HCT116 (cell line): Measurements from ENCODE around the gene DDX10. TPM values are rescaled to one million over a fixed set of nuclear protein-coding genes. Genes with fewer than 3 reads are reported as not detected.

ENCODE experiments used
- ATAC-seq: fragments of 200-7000 bp; cut with Tn5 transposase; 2 replicates; pipeline ENCODE4 v1.9.1; 2020; ENCODE audit warnings: mild to moderate bottlenecking, moderate library complexity
- BruUV-seq: library from RNA; stranded (reverse); fragments of 400-500 nt; replicated peaks from 2 replicates; lab custom pipeline; 2021; lab: Mats Ljungman, UMichigan
- CTCF ChIA-PET: fragments of 300-600 bp; sonication (Branson Sonifier 250); formaldehyde crosslinking; loops from one replicate; lab custom pipeline; 2021; ENCODE audit warnings: antibody characterized with exemption; lab: Charles Lee
- POLR2A ChIA-PET: fragments of 300-600, 350-600 bp; sonication (Branson Sonifier 250); formaldehyde crosslinking; loops from one replicate; lab custom pipeline; 2021; ENCODE audit warnings: antibody characterized with exemption; lab: Charles Lee
- RAD21 ChIA-PET, 2 experiments: fragments of 300-600 bp; sonication (Branson Sonifier 250); formaldehyde crosslinking; loops; one replicate each; lab custom pipeline; 2023; ENCODE audit warnings: low total read pairs in 2 of 2; ENCODE audit not compliant: uncharacterized antibody in 2 of 2, unreplicated experiment in 2 of 2, low non-redundant PET in 1 of 2; lab: Charles Lee
- DNase-seq: peaks from one replicate; pipeline ENCODE4 v3.0.0-alpha.2; 2010; ENCODE audit warnings: low read depth, low spot score
- H2AFZ ChIP-seq: fragments of 200-600 bp; shearing (Covaris generic), sonication (generic); 2 replicates; pipeline ENCODE4 v1.6.1; 2017; ENCODE audit warnings: low read depth, mixed run types, mixed read lengths, antibody characterized with exemption, low read length; ENCODE audit not compliant: poor library complexity, severe bottlenecking
- H3K27ac ChIP-seq: 2 replicates; pipeline ENCODE4 v1.5.1; 2012; ENCODE audit warnings: low read depth, low read length
- H3K27me3 ChIP-seq: fragments of 200-600 bp; sonication (generic); 2 replicates; pipeline ENCODE4 v1.6.1; 2016; ENCODE audit warnings: mixed run types, low read length, mixed read lengths; ENCODE audit not compliant: insufficient read depth
- H3K36me3 ChIP-seq, 2 experiments: fragments of 200-500 bp in 1 of 2; fragments of 200-600 bp in 1 of 2; sonication (Bioruptor generic) in 1 of 2; sonication (generic) in 1 of 2; 2 replicates each; pipeline versions ENCODE4 v1.5.1 to v1.6.1; 2014 to 2016; ENCODE audit warnings: low read length in 2 of 2, inconsistent platforms in 1 of 2, mixed read lengths in 1 of 2, mixed run types in 1 of 2; ENCODE audit not compliant: insufficient read depth in 2 of 2, control insufficient read depth in 1 of 2
- H3K4me1 ChIP-seq, 2 experiments: fragments of 200-600 bp in 1 of 2; sonication (generic) in 1 of 2; 2 replicates each; pipeline versions ENCODE4 v1.5.1 to v1.6.1; 2012 to 2017; ENCODE audit warnings: low read length in 2 of 2, inconsistent platforms in 1 of 2, mild to moderate bottlenecking in 1 of 2, mixed read lengths in 1 of 2, mixed run types in 1 of 2, moderate library complexity in 1 of 2; ENCODE audit not compliant: insufficient read depth in 2 of 2, control insufficient read depth in 1 of 2
- H3K4me2 ChIP-seq: fragments of 200-600 bp; sonication (generic); 2 replicates; pipeline ENCODE4 v1.6.1; 2017; ENCODE audit warnings: mixed run types, low read length, mixed read lengths
- H3K4me3 ChIP-seq, 2 experiments: fragments of 200-600 bp in 1 of 2; sonication (generic) in 1 of 2; replicated peaks in 1 of 2; 2 replicates each; pipeline ENCODE4 v1.5.1; 2011 to 2016; ENCODE audit warnings: low read length in 2 of 2, control low read depth in 1 of 2, low read depth in 1 of 2, mild to moderate bottlenecking in 1 of 2, mixed read lengths in 1 of 2, mixed run types in 1 of 2
- H3K79me2 ChIP-seq: fragments of 200-600 bp; sonication (generic); 2 replicates; pipeline ENCODE4 v1.6.1; 2017; ENCODE audit warnings: mild to moderate bottlenecking, mixed run types, low read length, moderate library complexity, mixed read lengths; ENCODE audit not compliant: insufficient read depth
- H3K9ac ChIP-seq: fragments of 200-600 bp; sonication (generic); 2 replicates; pipeline ENCODE4 v1.6.1; 2016; ENCODE audit warnings: low read length, mixed read lengths
- H3K9me2 ChIP-seq: fragments of 200-600 bp; sonication (generic), shearing (Covaris generic); 2 replicates; pipeline ENCODE4 v1.6.1; 2017; ENCODE audit warnings: mixed run types, mild to moderate bottlenecking, moderate library complexity; ENCODE audit not compliant: insufficient read depth
- H3K9me3 ChIP-seq, 2 experiments: fragments of 200-500 bp in 1 of 2; fragments of 200-600 bp in 1 of 2; sonication (Bioruptor generic) in 1 of 2; sonication (generic) in 1 of 2; 2 replicates each; pipeline ENCODE4 v1.6.1; 2014 to 2017; ENCODE audit warnings: low read length in 2 of 2, mixed read lengths in 2 of 2, inconsistent platforms in 1 of 2, low read depth in 1 of 2, mild to moderate bottlenecking in 1 of 2, mixed run types in 1 of 2, moderate library complexity in 1 of 2; ENCODE audit not compliant: control insufficient read depth in 1 of 2, insufficient read depth in 1 of 2
- H4K20me1 ChIP-seq: fragments of 200-600 bp; sonication (generic), shearing (Covaris generic); 2 replicates; pipeline ENCODE4 v1.6.1; 2017; ENCODE audit warnings: mixed run types, mild to moderate bottlenecking, moderate library complexity; ENCODE audit not compliant: insufficient read depth
- ATF3 ChIP-seq: IDR thresholded peaks from 2 replicates; pipeline ENCODE4 v1.6.1; 2012
- POLR2A ChIP-seq: IDR thresholded peaks from 2 replicates; pipeline ENCODE4 v1.7.0; 2011; ENCODE audit warnings: borderline replicate concordance; ENCODE audit not compliant: insufficient read depth, insufficient read length; ENCODE audit errors: extremely low read depth
- POLR2AphosphoS5 ChIP-seq: IDR thresholded peaks from 2 replicates; pipeline ENCODE4 v1.6.1; 2011; ENCODE audit warnings: mild to moderate bottlenecking, low read depth, low read length, moderate library complexity
- SRF ChIP-seq: IDR thresholded peaks from 2 replicates; pipeline ENCODE4 v1.6.1; 2012; ENCODE audit warnings: low read depth
- intact Hi-C: fragments of 100-400 bp; cut with micrococcal nuclease; formaldehyde crosslinking; loops from 2 replicates; pipeline ENCODE4 v1.10.0; 2022
- total RNA-seq: library from RNA; stranded (reverse); gene quantifications from one replicate; pipeline ENCODE4 v1.2.1, GENCODE V29; 2021; ENCODE audit not compliant: unreplicated experiment

Gene DDX10
- total RNA-seq, 1 experiment from 2014 or later: 66.5 TPM

DNA sequence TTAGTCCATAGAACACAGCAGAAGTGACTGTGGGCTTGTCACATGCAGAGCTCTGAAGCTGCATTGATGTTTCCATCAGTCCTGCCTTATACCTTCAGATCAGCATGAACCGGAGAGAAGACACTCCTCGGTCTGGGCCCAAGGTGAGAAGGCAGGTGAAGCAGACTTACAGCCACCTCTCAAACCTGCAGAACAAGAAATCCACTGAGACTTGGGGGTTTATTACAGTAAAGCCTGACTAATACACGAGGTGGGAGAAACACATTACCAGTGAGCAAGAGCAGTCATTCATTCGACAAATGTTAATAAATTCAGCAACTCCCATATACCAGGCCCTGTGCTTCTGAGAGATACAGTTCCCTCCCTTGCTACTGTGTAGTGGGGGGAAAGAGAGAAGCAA is 279.0 kb downstream of the DDX10 start:
- Histone ChIP-seq H3K27me3 (no peaks in the 10 kb centered on the region), H3K9me3 (no peaks in the 10 kb centered on the region), H3K27ac (no peak overlapping the region), H4K20me1 (no peaks in the 10 kb centered on the region), H3K79me2 (no peaks in the 10 kb centered on the region), H2AFZ (no peak overlapping the region), H3K9ac (no peak overlapping the region), H3K9me2 (0 out of 2 replicates have a peak, but pooled peaks cover 3% of the 10 kb centered on the region), H3K4me3 (no peak overlapping the region), H3K4me1 (peaks cover 0 to 11% of the 10 kb centered on the region in 2 experiments; a peak in 2 of 4 replicates), H3K4me2 (no peak overlapping the region)
- RAD21 ChIA-PET: no interaction called here
- DNase-seq (no peak), ATAC-seq (no peak)
- CTCF ChIA-PET: no interaction called here
- BruUV-seq: no TSS peak
- no peak for TF ChIP-seq ATF3
- no peak for TF ChIP-seq POLR2AphosphoS5
- TF ChIP-seq, all 23 proteins: peak for 0
- H3K36me3 ChIP-seq: no peaks in the 10 kb centered on the region
- POLR2A ChIA-PET: no interaction called here
- intact Hi-C loops: no loop called here

GRCh38 chr11:108944471-108945178 is 279.8 kb downstream of the DDX10 start:
- BruUV-seq: no TSS peak
- ChIA-PET POLR2A (no interaction called here), RAD21 (no interaction called here), CTCF (no interaction called here)
- H3K27ac ChIP-seq: no peak overlapping the region
- intact Hi-C loops: no loop called here
- no peak overlapping the region for H3K4me2 ChIP-seq
- H4K20me1 ChIP-seq: no peaks in the 10 kb centered on the region
- ATAC-seq (no peak), DNase-seq (no peak)
- no peak overlapping the region for H3K4me3 ChIP-seq
- no peaks in the 10 kb centered on the region for H3K27me3 ChIP-seq
- no peak overlapping the region for H2AFZ ChIP-seq
- no peaks in the 10 kb centered on the region for H3K79me2 ChIP-seq
- no peak for TF ChIP-seq POLR2A
- no peak for TF ChIP-seq SRF
- no peak for TF ChIP-seq POLR2AphosphoS5
- no peak overlapping the region for H3K9ac ChIP-seq
- H3K4me1 ChIP-seq: peaks cover 0 to 11% of the 10 kb centered on the region in 2 experiments; a peak in 2 of 4 replicates
- no peaks in the 10 kb centered on the region for H3K36me3 ChIP-seq
- 0 out of 2 replicates have a peak, but pooled peaks cover 3% of the 10 kb centered on the region for H3K9me2 ChIP-seq
- H3K9me3 ChIP-seq: no peaks in the 10 kb centered on the region
